Mesenchymal stem cell (in vitro differentiated cells and primary cell): Measurements from ENCODE around the gene SCARB1.

ENCODE experiments used
- DNase-seq: peaks from one replicate; pipeline ENCODE4 v3.0.0-alpha.2; 2013
- H2AFZ ChIP-seq: one replicate; pipeline ENCODE4 v1.6.1; 2013; ENCODE audit warnings: low read depth, mild to moderate bottlenecking, control low read depth, inconsistent platforms, low read length, moderate library complexity
- H2AK5ac ChIP-seq: 2 replicates; pipeline ENCODE4 v1.6.1; 2013; ENCODE audit warnings: low read length, moderate library complexity, mild to moderate bottlenecking, inconsistent platforms; ENCODE audit not compliant: severe bottlenecking
- H2BK120ac ChIP-seq: one replicate; pipeline ENCODE4 v1.6.1; 2013; ENCODE audit warnings: low read depth, mild to moderate bottlenecking, inconsistent platforms, low read length, moderate library complexity
- H2BK12ac ChIP-seq, 2 experiments: one replicate each; pipeline ENCODE4 v1.6.1; 2013; ENCODE audit warnings: inconsistent platforms in 2 of 2, low read length in 2 of 2, mild to moderate bottlenecking in 2 of 2, moderate library complexity in 2 of 2, control low read depth in 1 of 2
- H2BK15ac ChIP-seq: one replicate; pipeline ENCODE4 v1.6.1; 2013; ENCODE audit warnings: mild to moderate bottlenecking, low read depth, inconsistent platforms; ENCODE audit not compliant: poor library complexity, severe bottlenecking
- H2BK5ac ChIP-seq: 2 replicates; pipeline ENCODE4 v1.6.1; 2013; ENCODE audit warnings: low read depth, mild to moderate bottlenecking, low read length, control low read depth, inconsistent platforms; ENCODE audit not compliant: poor library complexity, severe bottlenecking
- H3K14ac ChIP-seq, 2 experiments: one replicate each; pipeline ENCODE4 v1.6.1; 2013; ENCODE audit warnings: inconsistent platforms in 2 of 2, low read length in 2 of 2, control low read depth in 1 of 2, mild to moderate bottlenecking in 1 of 2, moderate library complexity in 1 of 2
- H3K18ac ChIP-seq, 2 experiments: one replicate each; pipeline ENCODE4 v1.6.1; 2013; ENCODE audit warnings: inconsistent platforms in 2 of 2, low read length in 2 of 2, control low read depth in 1 of 2, low read depth in 1 of 2, mild to moderate bottlenecking in 1 of 2
- H3K23ac ChIP-seq, 2 experiments: one replicate each; pipeline ENCODE4 v1.6.1; 2013; ENCODE audit warnings: inconsistent platforms in 2 of 2, low read length in 2 of 2, mild to moderate bottlenecking in 2 of 2, moderate library complexity in 2 of 2, control low read depth in 1 of 2
- H3K27ac ChIP-seq: 2 replicates; pipeline ENCODE4 v1.5.1; 2013; ENCODE audit warnings: mild to moderate bottlenecking, moderate library complexity, low read length, control low read depth, inconsistent platforms; ENCODE audit not compliant: poor library complexity, severe bottlenecking
- H3K27me3 ChIP-seq, 2 experiments: 2 replicates each; pipeline versions ENCODE4 v1.6.1 to v1.7.0; 2013; ENCODE audit warnings: low read length in 2 of 2, mild to moderate bottlenecking in 2 of 2, moderate library complexity in 2 of 2, control low read depth in 1 of 2, inconsistent platforms in 1 of 2; ENCODE audit not compliant: control insufficient read depth in 1 of 2, insufficient read depth in 1 of 2
- H3K36me3 ChIP-seq, 2 experiments: 2 replicates each; pipeline versions ENCODE4 v1.6.1 to v1.7.0; 2013; ENCODE audit warnings: low read length in 2 of 2, control low read depth in 1 of 2, inconsistent platforms in 1 of 2, low read depth in 1 of 2, mild to moderate bottlenecking in 1 of 2; ENCODE audit not compliant: insufficient read depth in 2 of 2, control insufficient read depth in 1 of 2
- H3K4ac ChIP-seq, 2 experiments: one replicate each; pipeline ENCODE4 v1.6.1; 2013; ENCODE audit warnings: inconsistent platforms in 2 of 2, low read length in 2 of 2, mild to moderate bottlenecking in 2 of 2, moderate library complexity in 2 of 2, control low read depth in 1 of 2, low read depth in 1 of 2
- H3K4me1 ChIP-seq: 2 replicates; pipeline ENCODE4 v1.6.1; 2013; ENCODE audit warnings: low read depth, low read length, control low read depth; ENCODE audit not compliant: control insufficient read depth, insufficient read depth
- H3K4me2 ChIP-seq: 2 replicates; pipeline ENCODE4 v1.6.1; 2013; ENCODE audit warnings: low read length, mild to moderate bottlenecking, inconsistent platforms; ENCODE audit not compliant: poor library complexity, severe bottlenecking
- H3K4me3 ChIP-seq, 2 experiments: 2 replicates each; pipeline versions ENCODE4 v1.5.1 to v1.7.0; 2013; ENCODE audit warnings: low read length in 2 of 2, mild to moderate bottlenecking in 2 of 2, control low read depth in 1 of 2, low read depth in 1 of 2; ENCODE audit not compliant: insufficient read depth in 1 of 2
- H3K79me1 ChIP-seq: replicated peaks from 2 replicates; pipeline ENCODE4 v1.6.1; 2013; ENCODE audit warnings: mild to moderate bottlenecking, control low read depth, low read length, inconsistent platforms; ENCODE audit not compliant: poor library complexity, severe bottlenecking
- H3K9ac ChIP-seq: 2 replicates; pipeline ENCODE4 v1.7.0; 2013; ENCODE audit warnings: mild to moderate bottlenecking, low read length, moderate library complexity
- H3K9me3 ChIP-seq: 2 replicates; pipeline ENCODE4 v1.7.0; 2013; ENCODE audit warnings: mild to moderate bottlenecking, low read length; ENCODE audit not compliant: control insufficient read depth
- H4K8ac ChIP-seq: one replicate; pipeline ENCODE4 v1.6.1; 2013; ENCODE audit warnings: inconsistent platforms, mild to moderate bottlenecking, low read length, moderate library complexity
- H4K91ac ChIP-seq: one replicate; pipeline ENCODE4 v1.6.1; 2013; ENCODE audit warnings: mild to moderate bottlenecking, low read length, inconsistent platforms
- WGBS: methylation state at CpG from one replicate; pipeline ENCODE4 v1.1.7; 2013; ENCODE audit warnings: mixed read lengths; 5-methylcytosine and 5-hydroxymethylcytosine counted together

Gene SCARB1

DNA sequence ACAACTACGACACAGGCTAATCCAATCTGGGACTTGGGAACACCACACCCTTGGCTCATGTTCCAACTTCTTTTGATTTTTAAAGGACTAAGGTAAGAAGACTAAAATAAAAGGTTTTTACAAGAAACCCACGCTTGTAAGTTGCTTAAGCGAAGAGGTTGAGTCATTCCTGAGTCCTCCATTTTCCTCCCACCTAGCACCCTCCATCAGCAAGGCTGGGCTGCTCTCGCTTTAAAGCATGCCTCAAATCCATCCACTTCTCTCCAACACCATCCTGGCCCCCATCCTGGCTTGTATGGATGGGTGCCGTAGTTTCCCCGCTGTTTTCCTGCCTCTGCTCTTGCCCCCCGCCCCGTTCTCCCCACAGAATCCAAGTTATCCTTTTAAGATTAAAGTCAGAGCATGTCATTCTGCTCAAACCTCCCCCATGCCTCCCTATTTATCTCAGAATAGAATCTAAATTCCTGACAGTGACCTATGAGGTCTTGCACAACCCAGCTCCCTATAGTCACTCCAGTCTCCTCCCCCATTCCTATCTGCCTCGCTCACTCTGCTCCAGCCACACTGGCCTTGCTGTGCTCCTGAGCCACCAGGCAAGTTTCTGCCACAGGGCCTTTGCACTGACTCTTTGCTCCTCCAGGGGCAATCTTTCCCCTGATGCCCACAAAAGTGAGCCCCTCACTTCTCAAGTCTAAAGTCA lies 34.5 kb downstream of the SCARB1 start:
- Histone ChIP-seq H3K18ac (peak overlapping the region; percentile 75 to 84), H3K4me3 (no peak overlapping the region), H3K79me1 (peaks cover 14% of the 10 kb centered on the region), H2AK5ac (peak overlapping the region; percentile 16), H2BK5ac (no peak overlapping the region), H3K4ac (peak overlapping the region; percentile 40 to 76), H3K9ac (peak overlapping the region; percentile 64), H3K4me2 (no peak overlapping the region), H3K36me3 (no peaks in the 10 kb centered on the region), H2BK15ac (no peak overlapping the region), H3K27me3 (no peaks in the 10 kb centered on the region), H3K14ac (peak overlapping the region in 1 of 2 experiments; percentile 76), H4K8ac (peak overlapping the region; percentile 52), H2BK12ac (peak overlapping the region; percentile 45 to 96), H2AFZ (no peak overlapping the region), H3K9me3 (peaks cover 5% of the 10 kb centered on the region), H3K27ac (peak overlapping the region; percentile 74), H4K91ac (peak overlapping the region; percentile 55), H2BK120ac (peak overlapping the region; percentile 22), H3K4me1 (peaks cover 30% of the 10 kb centered on the region), H3K23ac (peak overlapping the region in 1 of 2 experiments; percentile 83)
- WGBS, result 83% methylated on average over 9 of the region's 9 CpGs
- peak; percentile 93 for DNase-seq

DNA sequence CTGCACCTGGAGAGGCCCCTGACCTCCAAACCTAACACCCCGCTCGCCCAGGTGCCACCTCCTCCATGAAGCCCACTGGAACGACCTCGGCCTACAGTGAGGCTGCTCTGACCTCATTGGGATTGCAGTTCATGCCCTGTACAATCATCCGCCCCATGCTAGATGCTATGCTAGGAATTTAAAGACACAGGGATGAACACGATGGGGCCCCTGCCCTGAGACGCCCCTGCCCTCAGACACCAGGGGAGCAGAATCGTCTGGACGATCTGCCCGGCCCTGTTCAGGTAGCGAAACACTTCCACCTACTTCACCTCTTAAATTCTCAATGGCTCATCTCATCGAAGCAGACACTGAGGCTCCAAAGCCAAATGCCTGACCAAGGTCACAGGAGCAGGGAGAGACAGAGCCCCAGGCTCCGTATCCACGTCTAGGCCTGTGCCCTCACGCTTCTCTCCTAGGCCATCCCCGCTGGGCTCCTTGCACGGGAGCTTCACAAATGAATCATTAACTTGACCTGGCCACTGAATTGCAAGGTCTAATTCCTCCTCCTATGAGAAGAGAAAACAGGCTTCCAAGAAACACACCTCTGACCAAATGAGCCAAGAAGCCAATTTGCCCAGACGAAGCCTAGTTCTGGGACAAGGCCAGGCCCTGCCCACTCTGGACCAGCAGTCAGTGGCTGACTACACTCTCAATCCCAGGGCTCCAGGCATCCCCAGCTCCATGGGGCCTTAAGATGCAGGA lies 35.2 kb downstream of the SCARB1 start:
- Histone ChIP-seq H3K4me1 (peaks cover 24% of the 10 kb centered on the region), H3K27ac (peak overlapping the region; percentile 74), H3K14ac (peak overlapping the region in 1 of 2 experiments; percentile 79), H2AFZ (no peak overlapping the region), H3K36me3 (no peaks in the 10 kb centered on the region), H3K4ac (peak overlapping the region; percentile 63 to 76), H2BK15ac (no peak overlapping the region), H2AK5ac (peak overlapping the region; percentile 57), H2BK5ac (no peak overlapping the region), H3K9ac (peak overlapping the region; percentile 64), H4K91ac (peak overlapping the region; percentile 66), H3K23ac (peak overlapping the region in 1 of 2 experiments; percentile 83), H3K27me3 (no peaks in the 10 kb centered on the region), H3K79me1 (peaks cover 12% of the 10 kb centered on the region), H3K9me3 (peaks cover 5% of the 10 kb centered on the region), H4K8ac (peak overlapping the region; percentile 52), H3K4me2 (no peak overlapping the region), H2BK12ac (peak overlapping the region; percentile 20 to 96), H3K4me3 (no peak overlapping the region), H3K18ac (peak overlapping the region; percentile 75 to 84), H2BK120ac (peak overlapping the region; percentile 22)
- WGBS, result 83% methylated on average over 18 of the region's 18 CpGs
- peak; percentile 42 for DNase-seq

- no peak overlapping the region for H2AFZ ChIP-seq
- peak overlapping the region; percentile 28 for H2AK5ac ChIP-seq
- no peak overlapping the region for H3K23ac ChIP-seq
- no peak overlapping the region for H2BK15ac ChIP-seq
- H3K4ac ChIP-seq, result no peak overlapping the region
- no peak overlapping the region for H3K4me3 ChIP-seq
- no peak for DNase-seq
- peak overlapping the region; percentile 63 for H4K8ac ChIP-seq
- H3K9ac ChIP-seq, result no peak overlapping the region
- no peak overlapping the region for H3K14ac ChIP-seq
- no peak overlapping the region for H2BK5ac ChIP-seq
- H3K4me1 ChIP-seq, result peaks cover 20% of the 10 kb centered on the region
- H2BK120ac ChIP-seq, result no peak overlapping the region
- H3K36me3 ChIP-seq, result no peaks in the 10 kb centered on the region
- no peak overlapping the region for H3K18ac ChIP-seq
- H3K79me1 ChIP-seq, result peaks cover 11% of the 10 kb centered on the region
- H3K4me2 ChIP-seq, result no peak overlapping the region
- no peak overlapping the region for H2BK12ac ChIP-seq
- no peaks in the 10 kb centered on the region for H3K27me3 ChIP-seq
- 94% methylated on average over 9 of the region's 15 CpGs for WGBS
- no peak overlapping the region for H4K91ac ChIP-seq
- H3K27ac ChIP-seq, result no peak overlapping the region
- H3K9me3 ChIP-seq, result peaks cover 5% of the 10 kb centered on the region
Observed at GRCh38 chr12:124827588-124828184, 36.0 kb downstream of the SCARB1 start.

DNA sequence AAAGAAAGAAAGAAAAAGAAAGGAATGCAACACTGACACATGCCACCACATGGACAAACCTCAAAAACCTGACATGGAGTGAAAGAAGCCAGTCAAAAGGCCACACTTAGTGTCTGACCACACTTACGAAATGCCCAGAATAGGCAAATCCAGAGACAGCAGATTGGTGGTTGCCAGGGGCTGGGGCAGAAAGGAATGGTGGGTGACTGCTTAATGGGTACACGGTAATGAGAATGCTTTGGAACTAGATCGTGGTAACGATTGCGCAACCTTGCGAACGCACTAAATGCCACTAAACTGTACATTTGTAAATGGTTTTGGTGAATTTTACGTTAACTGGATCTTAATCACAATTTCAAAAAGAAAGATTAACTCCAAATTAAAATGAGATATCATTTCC lies 39.5 kb downstream of the SCARB1 start:
- no peak overlapping the region for H2BK120ac ChIP-seq
- H3K27ac ChIP-seq, result no peak overlapping the region
- peaks cover 2% of the 10 kb centered on the region for H3K79me1 ChIP-seq
- no peak overlapping the region for H3K4me3 ChIP-seq
- H3K14ac ChIP-seq, result no peak overlapping the region
- no peak overlapping the region for H3K9ac ChIP-seq
- no peak overlapping the region for H3K4me2 ChIP-seq
- 95% methylated on average over 4 of the region's 8 CpGs for WGBS
- H3K36me3 ChIP-seq, result no peaks in the 10 kb centered on the region
- H3K4me1 ChIP-seq, result peaks cover 18% of the 10 kb centered on the region
- no peak overlapping the region for H2AFZ ChIP-seq
- no peak overlapping the region for H4K91ac ChIP-seq
- no peak overlapping the region for H4K8ac ChIP-seq
- H3K23ac ChIP-seq, result no peak overlapping the region
- DNase-seq, result no peak
- no peak overlapping the region for H2BK12ac ChIP-seq
- H2BK15ac ChIP-seq, result no peak overlapping the region
- H2AK5ac ChIP-seq, result no peak overlapping the region
- no peaks in the 10 kb centered on the region for H3K9me3 ChIP-seq
- no peak overlapping the region for H3K4ac ChIP-seq
- no peak overlapping the region for H2BK5ac ChIP-seq
- no peak overlapping the region for H3K18ac ChIP-seq
- H3K27me3 ChIP-seq, result no peaks in the 10 kb centered on the region
